Fibroblast of lung (primary cell): ENCODE results near the gene RTCB. TPM values are rescaled to one million over a fixed set of nuclear protein-coding genes. Genes with fewer than 3 reads are reported as not detected.

Experiments
- DNase-seq, 2 donors: peaks; one replicate each; pipeline versions ENCODE4 v3.0.0 to v3.0.0-alpha.2; 2010; ENCODE audit warnings: low read depth in 2 of 2
- H2AFZ ChIP-seq: 2 replicates; pipeline ENCODE4 v1.5.1; 2012; ENCODE audit warnings: low read length, control low read depth, inconsistent platforms
- H3K27ac ChIP-seq: 2 replicates; pipeline ENCODE4 v1.5.1; 2011; ENCODE audit warnings: low read length, control low read depth; ENCODE audit not compliant: insufficient read depth
- H3K27me3 ChIP-seq: 2 replicates; pipeline ENCODE4 v1.5.1; 2011; ENCODE audit warnings: mild to moderate bottlenecking, low read length; ENCODE audit not compliant: control insufficient read depth, insufficient read depth
- H3K36me3 ChIP-seq: 2 replicates; pipeline ENCODE4 v1.5.1; 2011; ENCODE audit warnings: low read length; ENCODE audit not compliant: control insufficient read depth, insufficient read depth
- H3K4me1 ChIP-seq: 2 replicates; pipeline ENCODE4 v1.5.1; 2011; ENCODE audit warnings: low read length; ENCODE audit not compliant: control insufficient read depth, insufficient read depth; ENCODE audit errors: extremely low read depth
- H3K4me2 ChIP-seq: 2 replicates; pipeline ENCODE4 v1.5.1; 2011; ENCODE audit warnings: low read length, control low read depth; ENCODE audit not compliant: insufficient read depth; ENCODE audit errors: extremely low read depth
- H3K4me3 ChIP-seq, 4 experiments: fragments of 200-600 bp in 1 of 4; sonication (generic) in 1 of 4; replicated peaks in 1 of 4; 2 replicates each; pipeline ENCODE4 v1.5.1; 2011 to 2016; ENCODE audit warnings: low read length in 4 of 4, low read depth in 3 of 4, mild to moderate bottlenecking in 3 of 4, control low read depth in 2 of 4, inconsistent platforms in 1 of 4, mixed read lengths in 1 of 4; ENCODE audit not compliant: insufficient read depth in 1 of 4; ENCODE audit errors: control extremely low read depth in 1 of 4
- H3K79me2 ChIP-seq: 2 replicates; pipeline ENCODE4 v1.5.1; 2012; ENCODE audit warnings: mild to moderate bottlenecking, low read length, inconsistent platforms; ENCODE audit not compliant: control insufficient read depth, insufficient read depth
- H3K9ac ChIP-seq: 2 replicates; pipeline ENCODE4 v1.5.1; 2011; ENCODE audit warnings: mild to moderate bottlenecking, low read length, control low read depth; ENCODE audit not compliant: insufficient read depth
- H3K9me3 ChIP-seq: 2 replicates; pipeline ENCODE4 v1.5.1; 2012; ENCODE audit warnings: low read depth, low read length; ENCODE audit not compliant: control insufficient read depth, insufficient read depth
- H4K20me1 ChIP-seq: 2 replicates; pipeline ENCODE4 v1.5.1; 2011; ENCODE audit warnings: low read length; ENCODE audit not compliant: control insufficient read depth, insufficient read depth; ENCODE audit errors: extremely low read depth
- CTCF ChIP-seq, 2 donors: IDR thresholded peaks in 1 of 2; conservative IDR thresholded peaks in 1 of 2; 1 replicate in 1 of 2; 2 replicates in 1 of 2; pipeline ENCODE4 v1.5.1; 2011 to 2012; ENCODE audit warnings: low read length in 2 of 2, control low read depth in 1 of 2, inconsistent platforms in 1 of 2, low read depth in 1 of 2, mild to moderate bottlenecking in 1 of 2
- EZH2 ChIP-seq: IDR thresholded peaks from 2 replicates; pipeline ENCODE4 v1.5.1; 2012; ENCODE audit warnings: low read length, control low read depth, mild to moderate bottlenecking; ENCODE audit errors: missing control alignments
- polyA plus RNA-seq, 2 donors: library from polyadenylated mRNA; depleted of rRNA in 1 of 2; stranded (reverse) in 1 of 2; unstranded in 1 of 2; fragments of >200 nt; gene quantifications; 2 replicates each; pipeline ENCODE4 v1.2.1, GENCODE V29; 2011 to 2012; ENCODE audit warnings: missing spikeins in 1 of 2
- total RNA-seq: library from RNA; depleted of rRNA; stranded (reverse); fragments of >200 nt; gene quantifications from 2 replicates; pipeline ENCODE4 v1.2.1, GENCODE V29; 2014

The RTCB gene
- total and polyA plus RNA-seq, 2 donors (not counting 1 experiment from before 2014, with no cell fraction given) = 88.7 to 111 TPM

GRCh38 chr22:32414191-32414590 is 2.1 kb upstream of the RTCB start:
- Histone ChIP-seq H4K20me1 (no peaks in the 10 kb centered on the region), H3K4me3 (no peak overlapping the region), H3K27ac (no peak overlapping the region), H3K9me3 (no peaks in the 10 kb centered on the region), H2AFZ (no peak overlapping the region), H3K9ac (no peak overlapping the region), H3K79me2 (peaks cover 22% of the 10 kb centered on the region), H3K27me3 (no peaks in the 10 kb centered on the region), H3K36me3 (no peaks in the 10 kb centered on the region), H3K4me2 (no peak overlapping the region), H3K4me1 (no peaks in the 10 kb centered on the region)
- no peak for DNase-seq
- TF ChIP-seq EZH2 (no peak), CTCF (conservative IDR thresholded peaks at IDR 0.05 in 1 of 2, IDR thresholded peaks at IDR 0.05 in 1 of 2; ENCODE audit: low read depth in 1 of 2, low read length in 2 of 2) (no peak)

- H3K9me3 ChIP-seq = no peaks in the 10 kb centered on the region
- peaks cover 22% of the 10 kb centered on the region for H3K79me2 ChIP-seq
- H2AFZ ChIP-seq = no peak overlapping the region
- H3K27me3 ChIP-seq = no peaks in the 10 kb centered on the region
- no peaks in the 10 kb centered on the region for H3K4me1 ChIP-seq
- H3K36me3 ChIP-seq = no peaks in the 10 kb centered on the region
- peak; percentile 25 to 49 for DNase-seq
- H3K9ac ChIP-seq = no peak overlapping the region
- H4K20me1 ChIP-seq = no peaks in the 10 kb centered on the region
- no peak overlapping the region for H3K4me2 ChIP-seq
- TF ChIP-seq CTCF (conservative IDR thresholded peaks at IDR 0.05 in 1 of 2, IDR thresholded peaks at IDR 0.05 in 1 of 2; ENCODE audit: low read depth in 1 of 2, low read length in 2 of 2) (peak; percentile 43 to 58), EZH2 (no peak)
- H3K27ac ChIP-seq = no peak overlapping the region
- H3K4me3 ChIP-seq = no peak overlapping the region
Observed at GRCh38 chr22:32413719-32414118, 1.7 kb upstream of the RTCB start.

- H3K9ac ChIP-seq = peak overlapping the region; percentile 83
- no peaks in the 10 kb centered on the region for H4K20me1 ChIP-seq
Observed at GRCh38 chr22:32411402-32411801, 645 bp downstream of the RTCB start.

More at GRCh38 chr22:32411402-32411801, 645 bp downstream of the RTCB start:
- peaks cover 3% of the 10 kb centered on the region for H3K36me3 ChIP-seq
- H3K4me2 ChIP-seq = peak overlapping the region; percentile 76
- H3K79me2 ChIP-seq = peaks cover 24% of the 10 kb centered on the region
- TF ChIP-seq CTCF (conservative IDR thresholded peaks at IDR 0.05 in 1 of 2, IDR thresholded peaks at IDR 0.05 in 1 of 2; ENCODE audit: low read depth in 1 of 2, low read length in 2 of 2) (no peak), EZH2 (no peak)
- H3K4me1 ChIP-seq = no peaks in the 10 kb centered on the region
- H2AFZ ChIP-seq = peak overlapping the region; percentile 92
- H3K27ac ChIP-seq = peak overlapping the region; percentile 62
- peak; percentile 10 to 52 for DNase-seq
- peak overlapping the region; percentile 91 to 100 (median 95) for H3K4me3 ChIP-seq
- H3K27me3 ChIP-seq = no peaks in the 10 kb centered on the region
- H3K9me3 ChIP-seq = no peaks in the 10 kb centered on the region
